Fibroblast of upper back skin (primary cell): ENCODE measurements around the gene SUOX.
"Not testable (repeated sequence)": the region's sequence is repeated elsewhere in the genome, so short reads cannot be mapped to it uniquely, and the experiment has no call there.

Experiments
- DNase-seq: peaks from one replicate; pipeline ENCODE4 v3.0.0-alpha.2; 2013

Gene SUOX

GRCh38 chr12:55996715-55997534, at the start of gene SUOX:
Gene SUOX (plus strand): TSS chr12:55997276. CDS start chr12:56002222, 4,946 bp downstream.
- peak; percentile 95 for DNase-seq

GRCh38 chr12:55955344-55955743, 41.7 kb upstream of the SUOX start:
- no peak for DNase-seq

GRCh38 chr12:55955800-55956508, 41.1 kb upstream of the SUOX start:
- peak; percentile 56 for DNase-seq

- DNase-seq = no peak
These were observed 39.8 kb upstream of the SUOX start for GRCh38 chr12:55957106-55957859.

GRCh38 chr12:55963760-55964159, 33.3 kb upstream of the SUOX start:
- DNase-seq = no peak

GRCh38 chr12:55965240-55965639, 31.8 kb upstream of the SUOX start:
- no peak for DNase-seq

GRCh38 chr12:55965941-55966407, 31.1 kb upstream of the SUOX start, which contains the start of gene PMEL:
Gene PMEL (minus strand): TSS chr12:55966042. CDS start chr12:55966011, 31 bp downstream.
- no peak for DNase-seq

- peak; percentile 77 for DNase-seq
These were observed 30.4 kb upstream of the SUOX start, which contains the start of gene CDK2 for GRCh38 chr12:55966408-55967281. Gene CDK2 (plus strand): TSS chr12:55966830. CDS start chr12:55967009, 179 bp downstream.

- no peak for DNase-seq
These were observed 27.7 kb upstream of the SUOX start for GRCh38 chr12:55969356-55969755.

GRCh38 chr12:55970775-55971174, 26.3 kb upstream of the SUOX start:
- peak; percentile 34 for DNase-seq

- DNase-seq = peak; percentile 53
These were observed 25.0 kb upstream of the SUOX start for GRCh38 chr12:55972042-55972441.

- DNase-seq = no peak
These were observed 24.6 kb upstream of the SUOX start for GRCh38 chr12:55972456-55972855.

- peak; percentile 12 for DNase-seq
These were observed 24.0 kb upstream of the SUOX start for GRCh38 chr12:55972911-55973598.

GRCh38 chr12:55973599-55974307, 23.3 kb upstream of the SUOX start, which contains the start of gene RAB5B:
Gene RAB5B (plus strand): TSS chr12:55974078. CDS start chr12:55986961, 12,883 bp downstream.
- peak; percentile 100 for DNase-seq

- peak; percentile 8 for DNase-seq
These were observed 22.8 kb upstream of the SUOX start for GRCh38 chr12:55974308-55974730.

GRCh38 chr12:55978393-55978792, 18.7 kb upstream of the SUOX start:
- no peak for DNase-seq

GRCh38 chr12:55979069-55979468, 18.0 kb upstream of the SUOX start:
- DNase-seq = no peak

GRCh38 chr12:55981882-55982281, 15.2 kb upstream of the SUOX start:
- not testable (repeated sequence) for DNase-seq

- no peak for DNase-seq
These were observed 14.6 kb upstream of the SUOX start for GRCh38 chr12:55982319-55982936.

GRCh38 chr12:55983232-55983842, 13.7 kb upstream of the SUOX start:
- no peak for DNase-seq
